GM19240 (cell line): ENCODE measurements around the gene TRAPPC13.
A peak's percentile ranks its signal among the peaks of the same experiment; 100 is the strongest.
"Not testable (repeated sequence)": the region's sequence is repeated elsewhere in the genome, so short reads cannot be mapped to it uniquely, and the experiment has no call there.

Experiments used
- DNase-seq: peaks from one replicate; pipeline ENCODE4 v3.0.0; 2011; ENCODE audit warnings: low spot score; ENCODE audit not compliant: insufficient read length

Gene TRAPPC13, protein sequence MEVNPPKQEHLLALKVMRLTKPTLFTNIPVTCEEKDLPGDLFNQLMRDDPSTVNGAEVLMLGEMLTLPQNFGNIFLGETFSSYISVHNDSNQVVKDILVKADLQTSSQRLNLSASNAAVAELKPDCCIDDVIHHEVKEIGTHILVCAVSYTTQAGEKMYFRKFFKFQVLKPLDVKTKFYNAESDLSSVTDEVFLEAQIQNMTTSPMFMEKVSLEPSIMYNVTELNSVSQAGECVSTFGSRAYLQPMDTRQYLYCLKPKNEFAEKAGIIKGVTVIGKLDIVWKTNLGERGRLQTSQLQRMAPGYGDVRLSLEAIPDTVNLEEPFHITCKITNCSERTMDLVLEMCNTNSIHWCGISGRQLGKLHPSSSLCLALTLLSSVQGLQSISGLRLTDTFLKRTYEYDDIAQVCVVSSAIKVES

DNA sequence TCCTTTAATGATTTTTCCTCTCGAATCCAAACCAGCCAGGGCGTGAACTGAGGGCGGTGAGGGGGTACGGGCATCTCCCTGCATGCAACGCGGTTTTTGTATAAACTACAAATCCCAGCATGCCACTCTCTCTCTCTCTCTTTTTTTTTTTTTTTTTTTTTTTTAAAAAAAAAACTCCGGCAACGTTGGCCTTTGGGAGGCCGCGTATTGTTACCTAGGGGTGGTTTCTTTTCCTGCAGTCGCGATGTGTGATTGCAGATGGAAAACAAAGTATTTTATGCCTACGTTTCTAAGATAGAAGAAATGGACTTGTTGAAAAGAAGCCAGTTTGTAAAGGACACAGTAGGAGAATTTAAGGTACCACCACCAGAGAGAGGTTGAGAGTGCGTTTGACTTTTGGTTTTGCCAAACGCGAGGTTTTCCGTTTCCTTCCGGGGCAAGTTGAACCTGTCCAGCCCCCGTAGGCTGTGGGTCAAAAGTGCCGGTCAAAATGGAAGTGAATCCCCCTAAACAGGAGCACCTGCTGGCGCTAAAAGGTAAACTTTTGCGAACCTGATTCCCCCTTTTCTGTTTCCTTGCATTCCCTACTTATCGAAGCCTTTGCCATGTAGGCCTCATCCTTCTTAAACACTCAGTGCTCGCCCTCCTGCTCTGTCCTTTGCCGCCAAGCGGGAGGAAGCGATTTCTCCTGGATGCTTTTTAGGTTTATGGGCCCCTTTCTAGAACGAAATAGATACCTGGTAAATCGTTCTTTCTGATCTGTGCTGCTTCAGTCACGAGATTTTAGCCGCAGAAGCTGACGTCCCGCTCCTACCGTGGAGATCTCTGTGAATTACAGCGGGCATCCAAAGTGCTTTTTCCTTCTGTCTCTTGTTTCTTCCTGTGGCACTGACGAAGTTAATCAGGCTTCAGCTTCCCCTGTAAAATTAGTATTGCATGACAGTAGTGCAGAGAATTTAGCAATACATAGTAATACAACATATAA is at the start of gene TRAPPC13, which contains the start of gene SHLD3:
TSS of gene TRAPPC13 (plus strand) at position 457 of the 985 bp plus-strand sequence. CDS start at position 491, 34 bp downstream.
TSS of gene SHLD3 (plus strand) at position 457 of the 985 bp plus-strand sequence. CDS start 4,561 bp downstream, outside the sequence.
- peak; percentile 14 for DNase-seq

DNA sequence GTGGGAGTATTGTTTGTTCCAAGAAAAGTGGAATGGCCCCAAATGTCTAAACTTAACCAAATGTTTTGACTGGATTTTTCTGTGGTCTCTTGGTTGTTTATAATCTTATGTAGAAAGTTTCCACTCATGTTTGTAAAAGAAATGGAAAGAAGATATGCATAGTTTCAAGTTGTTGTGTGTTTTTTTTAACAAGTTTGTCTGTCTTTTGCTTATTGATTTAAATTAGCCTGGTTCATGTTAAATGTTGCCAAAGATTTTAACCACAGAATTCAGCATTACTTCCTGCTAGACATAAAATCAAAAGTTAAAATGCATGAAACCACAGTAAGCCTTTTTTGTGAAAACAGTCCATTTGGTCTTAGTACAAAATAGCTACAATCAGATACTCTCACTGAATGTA is 47.7 kb upstream of the TRAPPC13 start:
- DNase-seq = no peak

DNA sequence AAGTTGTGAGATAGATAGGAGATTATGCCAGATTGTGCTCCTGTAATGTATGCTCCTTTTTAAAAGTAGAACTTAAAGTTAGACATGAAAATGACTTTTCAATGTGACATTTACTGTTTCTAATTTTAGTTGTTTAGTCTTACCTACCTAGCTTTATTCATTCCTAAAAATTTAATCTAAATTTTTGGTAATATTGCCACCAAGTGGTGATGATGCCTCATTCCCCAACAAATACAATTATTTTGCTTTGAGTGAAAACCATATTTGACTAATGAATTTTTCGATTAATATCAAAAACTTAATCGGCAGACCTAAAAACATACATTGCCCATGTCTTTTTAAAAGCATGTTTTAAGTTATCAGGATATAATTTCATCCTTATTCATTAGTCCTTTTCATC is 36.1 kb upstream of the TRAPPC13 start:
- DNase-seq = no peak

DNA sequence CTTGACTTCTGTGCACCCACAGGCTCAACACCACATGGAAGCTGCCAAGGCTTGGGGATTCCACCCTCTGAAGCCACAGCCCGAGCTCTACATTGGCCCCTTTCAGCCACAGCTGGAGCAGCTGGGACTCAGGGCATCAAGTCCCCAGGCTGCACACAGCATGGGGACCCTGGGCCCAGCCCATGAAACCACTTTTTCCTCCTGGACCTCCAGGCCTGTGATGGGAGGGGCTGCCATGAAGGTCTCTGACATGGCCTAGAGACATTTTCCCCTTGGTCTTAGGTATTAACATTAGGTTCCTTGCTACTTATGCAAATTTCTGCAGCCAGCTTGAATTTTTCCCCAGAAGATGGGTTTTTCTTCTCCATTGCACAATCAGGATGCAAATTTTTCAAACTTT is 23.1 kb upstream of the TRAPPC13 start:
- DNase-seq = not testable (repeated sequence)

DNA sequence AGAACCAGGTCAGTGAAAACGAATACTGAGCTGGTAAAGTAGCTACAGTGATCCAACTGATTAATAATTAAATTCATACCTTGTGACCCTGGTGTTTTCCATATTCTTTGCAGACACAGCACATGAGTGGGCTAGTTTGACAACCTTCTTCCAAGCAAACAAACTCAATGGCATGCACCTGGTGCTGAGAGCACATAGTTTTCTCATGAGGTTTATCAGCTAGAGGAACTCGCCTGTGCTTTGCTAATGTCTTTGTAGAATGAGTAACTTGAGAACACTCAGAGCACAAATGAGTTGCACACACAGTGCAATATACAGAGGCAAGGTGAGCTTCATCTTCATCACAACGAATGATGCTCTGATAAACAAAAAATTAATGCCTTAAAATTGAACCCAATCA is 13.3 kb upstream of the TRAPPC13 start:
- no peak for DNase-seq

DNA sequence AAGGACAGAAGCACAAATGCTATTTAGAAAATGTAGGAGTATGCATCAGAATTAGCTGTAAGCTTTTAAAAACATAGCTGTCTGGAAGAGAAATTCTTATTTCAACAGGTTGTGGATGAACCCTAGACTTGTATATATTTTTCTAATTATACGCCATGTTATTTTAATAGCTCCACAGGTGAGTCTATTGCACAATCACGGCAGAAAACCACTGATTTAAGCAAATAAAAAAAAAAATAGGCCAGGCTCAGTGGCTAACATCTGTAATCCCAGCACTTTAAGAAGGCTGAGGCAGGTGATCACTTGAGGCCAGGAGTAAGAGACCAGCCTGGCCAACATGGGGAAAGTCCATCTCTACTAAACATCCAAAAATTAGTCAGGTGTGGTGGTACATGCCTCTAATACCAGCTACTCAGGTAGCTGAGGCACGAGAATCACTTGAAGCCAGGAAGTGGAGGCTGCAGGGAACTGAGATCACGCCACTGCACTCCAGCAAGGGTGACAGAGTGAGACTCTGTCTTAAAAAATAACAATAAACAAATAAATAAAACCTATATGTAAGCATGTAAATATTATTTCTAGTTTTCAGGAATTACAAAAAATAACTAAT is 12.4 kb upstream of the TRAPPC13 start:
- DNase-seq = no peak

DNA sequence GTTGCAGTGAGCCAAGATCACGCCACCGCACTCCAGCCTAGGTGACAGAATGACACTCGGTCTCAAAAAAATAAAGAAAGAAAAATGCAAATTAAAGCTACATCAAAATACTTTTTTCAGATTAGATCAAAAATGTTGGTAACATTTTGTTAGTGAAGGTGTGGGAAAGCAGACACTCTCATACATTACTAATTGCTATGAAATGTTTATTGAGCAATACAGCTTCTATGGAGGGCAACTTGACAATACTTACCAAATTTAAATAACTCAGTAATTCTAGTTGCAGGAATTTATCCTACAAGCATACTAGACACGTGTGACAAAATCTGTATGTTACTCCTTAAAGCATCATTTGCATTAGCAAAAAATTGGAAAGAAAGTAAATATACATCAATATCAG is 4.8 kb upstream of the TRAPPC13 start:
- no peak for DNase-seq

DNA sequence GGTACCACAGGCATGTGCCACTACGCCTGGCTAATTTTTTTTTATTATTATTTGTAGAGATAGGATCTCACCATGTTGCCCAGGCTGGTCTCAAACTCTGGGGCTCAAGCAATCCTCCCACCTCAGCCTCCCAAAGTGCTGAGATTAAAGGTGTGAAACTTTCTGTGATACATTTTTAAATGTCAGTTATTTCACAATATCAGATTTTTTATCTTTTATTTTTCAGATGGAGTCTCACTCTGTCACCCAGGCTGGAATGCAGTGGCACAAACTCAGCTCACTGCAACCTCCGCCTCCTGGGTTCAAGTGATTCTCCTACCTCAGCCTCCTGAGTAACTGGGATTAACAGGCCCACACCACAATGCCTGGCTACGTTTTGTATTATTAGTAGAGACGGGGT is 2.9 kb upstream of the TRAPPC13 start:
- DNase-seq = not testable (repeated sequence)

DNA sequence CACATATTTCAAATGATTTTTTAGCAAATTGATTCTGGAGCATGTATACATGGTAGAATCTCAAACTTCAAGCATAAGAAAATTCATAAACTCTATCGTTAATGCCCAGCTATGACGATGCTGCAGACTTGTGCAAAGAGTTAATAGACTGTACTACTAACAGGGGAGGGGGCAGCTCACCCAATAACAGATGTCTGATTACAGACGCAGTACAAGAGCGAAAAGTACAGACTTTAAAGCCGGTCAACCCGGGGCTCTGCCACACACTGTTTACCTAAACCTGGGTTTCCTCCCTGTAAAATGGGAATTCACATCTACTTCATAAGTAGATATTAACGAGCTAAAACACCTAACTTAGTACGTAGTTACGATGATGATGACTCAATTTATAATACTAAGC is 1.3 kb upstream of the TRAPPC13 start:
- no peak for DNase-seq

DNA sequence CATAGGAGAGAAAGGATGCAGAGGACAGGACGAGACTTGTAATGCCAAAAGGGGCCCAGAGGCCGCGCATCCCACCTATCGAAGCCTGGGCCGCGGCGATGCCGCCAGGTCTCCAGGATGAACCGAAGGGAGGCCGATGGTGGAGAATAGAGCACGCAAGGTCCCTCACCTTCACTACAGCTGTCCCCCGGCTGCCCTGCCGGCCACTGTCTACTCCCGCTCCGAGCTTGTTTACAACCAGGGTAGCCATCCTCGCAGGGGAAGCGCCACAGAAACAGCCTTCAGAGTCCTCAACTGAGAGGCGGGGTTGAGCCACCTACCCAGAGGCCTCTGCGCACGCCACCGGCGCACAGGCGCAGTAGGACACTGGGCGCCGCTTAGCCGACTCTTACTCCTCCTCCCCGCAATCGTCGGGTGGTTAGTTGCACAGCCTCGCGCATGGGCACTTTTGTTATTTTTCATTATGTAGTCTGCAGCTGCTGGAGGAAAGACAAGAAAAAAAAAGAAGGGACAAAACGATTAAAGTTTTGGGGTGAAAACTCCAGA is 729 bp upstream of the TRAPPC13 start, which contains the start of gene TRIM23:
TSS of gene TRIM23 (minus strand) at position 309 of the 546 bp plus-strand sequence. CDS start at position 250, 59 bp downstream.
- DNase-seq = peak; percentile 62

DNA sequence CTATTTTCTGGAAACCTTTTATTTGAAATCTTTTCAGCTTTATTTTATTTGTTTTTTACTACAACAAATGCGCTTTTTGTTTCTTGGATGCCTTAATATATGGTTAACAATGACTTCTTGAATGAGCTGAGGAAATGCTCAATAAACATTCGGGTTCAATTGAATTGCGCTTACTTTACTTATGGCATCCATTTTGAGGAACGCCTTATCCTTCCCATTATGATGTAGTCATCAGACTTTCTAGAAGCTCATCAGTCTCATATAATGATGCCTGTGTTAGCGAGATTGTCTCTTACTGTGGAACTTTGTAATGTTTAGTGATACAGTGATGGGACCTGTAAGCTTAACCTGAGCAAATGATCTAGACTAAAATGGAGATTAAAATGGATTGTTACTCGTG is 916 bp downstream of the TRAPPC13 start:
- DNase-seq = no peak

DNA sequence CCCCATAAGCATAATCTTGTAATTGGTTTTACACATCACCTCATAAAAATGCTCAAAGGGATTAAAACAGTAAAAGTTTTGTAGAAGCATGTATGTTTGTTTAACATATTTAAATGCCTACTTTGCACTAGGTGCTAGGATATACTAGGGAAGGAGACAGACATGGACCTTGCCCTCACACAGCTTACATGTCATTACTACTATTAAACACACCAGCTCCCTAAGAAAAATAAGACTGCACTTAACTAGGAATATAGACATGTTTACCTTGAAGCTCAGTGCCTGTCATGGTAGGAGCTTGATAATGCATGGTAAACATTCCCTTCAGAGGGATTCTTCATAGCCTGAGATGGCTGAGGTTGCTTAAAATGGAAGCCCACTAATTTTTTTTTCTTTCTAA is 6.2 kb downstream of the TRAPPC13 start:
- DNase-seq = no peak

DNA sequence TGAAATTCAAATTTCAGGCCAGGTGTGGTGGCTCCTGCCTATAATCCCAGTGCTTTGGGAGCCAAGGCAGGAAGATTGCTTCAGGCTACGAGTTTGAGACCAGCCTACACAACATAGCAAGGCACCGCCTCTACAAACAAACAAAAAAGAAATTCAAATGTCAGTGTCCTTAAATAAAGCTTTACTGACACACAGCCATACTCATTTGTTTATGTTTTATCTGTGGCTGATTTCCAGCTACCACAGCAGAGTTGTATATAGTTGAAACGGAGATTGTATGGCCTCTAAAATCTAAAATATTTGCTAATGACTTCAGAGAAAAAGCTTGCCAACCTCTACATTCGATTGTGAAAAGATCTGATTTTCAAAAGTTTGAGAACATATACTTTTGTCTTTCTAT is 15.4 kb downstream of the TRAPPC13 start:
- DNase-seq = no peak

DNA sequence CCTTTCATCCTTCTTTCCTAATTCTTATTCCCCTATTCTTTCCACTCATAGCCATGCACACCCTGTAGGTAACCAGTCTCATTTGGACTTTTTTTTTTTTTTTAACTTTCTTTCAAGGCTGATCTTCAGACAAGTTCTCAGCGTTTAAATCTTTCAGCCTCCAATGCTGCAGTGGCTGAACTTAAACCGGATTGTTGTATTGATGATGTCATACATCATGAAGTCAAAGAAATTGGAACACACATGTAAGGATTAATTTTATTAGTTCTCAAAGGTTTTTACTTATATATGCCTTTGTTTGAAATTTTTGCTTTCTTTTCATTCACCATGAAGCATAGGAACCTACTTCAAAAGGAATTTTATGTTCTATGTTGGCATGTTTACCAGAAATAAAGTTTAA is 22.1 kb downstream of the TRAPPC13 start:
- DNase-seq = no peak

DNA sequence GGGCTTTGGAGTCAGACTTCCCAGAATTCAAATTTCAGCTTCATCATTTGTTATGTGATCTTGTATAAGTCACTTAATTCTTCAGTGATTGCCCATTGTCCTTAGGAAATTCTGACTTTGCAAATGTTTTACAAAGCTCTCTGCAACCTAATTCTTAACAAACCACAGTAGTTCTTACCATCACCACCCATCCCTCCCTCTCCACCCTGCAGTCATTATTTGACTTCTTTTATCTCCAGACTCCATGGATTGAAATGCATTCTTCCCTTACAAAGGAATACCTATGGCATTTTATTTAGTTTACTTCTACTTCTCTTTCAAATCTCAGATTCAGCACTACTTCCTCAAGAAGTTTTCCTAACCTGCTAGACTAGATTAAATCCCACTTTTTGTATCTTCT is 23.1 kb downstream of the TRAPPC13 start:
- DNase-seq = no peak

DNA sequence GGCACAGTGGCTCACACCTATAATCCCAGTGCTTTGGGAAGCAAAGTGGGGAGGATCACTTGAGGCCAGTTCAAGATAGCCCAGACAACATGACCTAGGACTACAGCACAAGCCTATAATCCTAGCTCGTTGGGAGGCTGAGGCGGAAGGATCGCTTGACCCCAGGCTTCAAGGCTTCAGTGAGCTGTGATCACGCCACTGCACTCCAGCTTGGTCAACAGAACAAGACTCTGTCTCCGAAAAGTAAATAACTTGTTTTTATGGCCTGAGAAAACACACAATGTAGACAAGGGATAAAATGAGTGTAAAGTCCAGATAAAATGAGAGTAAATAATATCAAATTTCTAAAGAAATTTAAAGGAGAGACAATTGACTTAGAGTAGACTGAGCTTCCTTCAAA is 26.3 kb downstream of the TRAPPC13 start:
- no peak for DNase-seq

DNA sequence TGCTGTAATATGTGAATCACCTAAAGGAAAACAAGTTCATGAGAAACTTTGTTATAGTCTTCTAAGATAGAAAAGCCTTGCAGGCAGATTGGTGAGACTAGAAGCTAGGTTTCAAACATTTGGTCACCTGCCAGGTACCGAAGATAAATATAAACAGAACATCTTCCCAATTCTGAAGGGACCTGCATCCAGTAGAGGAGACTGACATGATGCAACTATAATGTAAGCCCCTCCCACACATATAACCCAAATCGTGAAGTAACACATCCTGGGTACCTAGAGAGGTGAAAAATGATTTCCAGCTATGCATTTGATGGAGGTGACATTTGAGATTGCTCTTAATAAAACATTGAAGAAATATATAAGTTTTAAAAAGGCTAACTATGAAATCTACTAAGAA is 29.9 kb downstream of the TRAPPC13 start:
- DNase-seq = no peak

DNA sequence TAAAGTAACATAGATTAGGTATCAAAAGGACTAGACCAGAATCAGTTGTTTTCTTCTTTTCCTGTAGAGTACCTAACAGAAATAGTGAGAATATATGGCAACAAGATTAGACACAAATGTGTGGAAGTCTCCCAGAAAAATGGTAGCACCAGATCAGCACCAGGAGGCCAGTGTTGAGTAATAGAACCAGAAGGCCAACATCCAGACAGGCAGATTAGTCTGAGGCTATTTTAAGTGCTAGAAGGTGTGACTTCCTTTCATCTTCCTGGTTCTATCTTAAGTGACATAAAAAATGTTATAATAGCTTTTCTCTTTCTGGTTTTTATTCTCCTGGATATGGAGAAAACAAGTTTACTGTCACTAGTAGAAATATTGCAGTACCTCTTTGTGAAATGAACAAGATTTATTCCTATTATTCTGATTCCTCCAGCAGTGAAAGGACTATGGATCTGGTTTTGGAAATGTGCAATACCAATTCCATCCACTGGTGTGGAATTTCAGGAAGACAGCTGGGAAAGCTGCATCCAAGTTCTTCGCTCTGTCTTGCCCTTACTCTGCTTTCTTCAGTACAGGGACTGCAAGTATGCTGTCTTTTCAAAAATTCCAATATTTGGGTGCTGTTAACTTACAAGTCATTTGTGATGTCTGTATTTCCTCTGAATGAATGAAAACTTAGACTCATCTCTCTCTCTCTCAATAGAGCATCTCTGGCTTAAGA is 39.1 kb downstream of the TRAPPC13 start:
- no peak for DNase-seq

DNA sequence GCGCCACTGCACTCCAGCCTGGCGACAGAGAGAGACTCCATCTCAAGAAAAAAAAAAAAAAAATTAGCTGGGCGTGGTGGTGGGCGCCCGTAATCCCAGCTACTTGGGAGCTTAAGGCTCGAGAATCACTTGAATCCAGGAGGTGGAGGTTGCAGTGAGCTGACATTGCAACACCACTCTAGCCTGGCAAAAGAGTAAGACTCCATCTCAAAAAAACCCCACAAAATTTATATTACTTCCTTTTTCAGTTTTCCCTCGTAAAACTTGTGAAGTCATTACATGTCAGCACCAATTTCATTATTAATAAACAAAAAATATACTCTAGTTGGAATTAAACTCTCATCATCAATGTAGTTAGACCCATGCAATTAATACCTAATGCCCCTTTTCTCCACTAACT is 43.9 kb downstream of the TRAPPC13 start:
- DNase-seq = no peak

DNA sequence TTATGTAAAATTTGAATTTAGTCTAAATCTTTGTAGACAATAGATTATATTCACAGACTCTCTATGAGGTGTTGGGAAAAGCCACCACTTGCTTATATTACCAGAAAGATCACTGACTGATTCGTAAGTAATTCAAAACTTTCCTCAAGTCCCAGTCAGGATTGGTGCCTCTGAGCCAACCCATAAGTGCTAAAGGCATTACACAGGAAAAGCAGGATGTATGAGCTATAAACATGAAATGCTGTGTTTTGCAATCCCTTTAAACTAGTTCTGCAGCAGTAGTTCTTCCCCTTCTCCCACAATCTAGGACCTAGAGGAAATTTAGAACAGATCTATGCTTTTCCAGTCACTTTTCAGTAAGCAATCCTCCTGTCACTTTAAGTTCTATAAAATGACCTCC is 48.0 kb downstream of the TRAPPC13 start:
- no peak for DNase-seq

DNA sequence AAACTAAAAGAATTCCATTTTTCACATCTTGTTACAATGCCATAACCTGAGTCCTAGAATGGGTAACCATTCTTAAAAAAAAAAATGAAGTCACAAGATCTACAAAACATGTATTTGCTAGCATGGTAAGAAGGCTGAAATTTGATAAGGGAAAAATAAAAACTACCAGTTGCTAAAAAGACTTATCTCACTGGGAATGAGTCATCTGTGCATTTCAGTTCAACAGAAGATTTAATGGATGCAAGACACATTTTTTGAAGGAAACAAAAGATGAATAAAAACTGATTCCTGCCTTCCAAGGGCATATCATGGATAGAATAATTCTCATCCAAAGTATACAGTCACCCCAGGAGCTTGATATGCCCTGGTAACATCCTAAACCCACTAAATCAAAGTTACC is 49.9 kb downstream of the TRAPPC13 start:
- DNase-seq = no peak
